HG02970 (cell line): ENCODE measurements around the gene LRRC27.

Experiments used
- ATAC-seq: cut with Tn5 transposase; IDR thresholded peaks from one replicate; pipeline ENCODE4 v1.9.1; 2021; ENCODE audit warnings: mild to moderate bottlenecking, moderate library complexity, moderate number of reproducible peaks; ENCODE audit not compliant: unreplicated experiment, low FRiP score

Gene LRRC27

DNA sequence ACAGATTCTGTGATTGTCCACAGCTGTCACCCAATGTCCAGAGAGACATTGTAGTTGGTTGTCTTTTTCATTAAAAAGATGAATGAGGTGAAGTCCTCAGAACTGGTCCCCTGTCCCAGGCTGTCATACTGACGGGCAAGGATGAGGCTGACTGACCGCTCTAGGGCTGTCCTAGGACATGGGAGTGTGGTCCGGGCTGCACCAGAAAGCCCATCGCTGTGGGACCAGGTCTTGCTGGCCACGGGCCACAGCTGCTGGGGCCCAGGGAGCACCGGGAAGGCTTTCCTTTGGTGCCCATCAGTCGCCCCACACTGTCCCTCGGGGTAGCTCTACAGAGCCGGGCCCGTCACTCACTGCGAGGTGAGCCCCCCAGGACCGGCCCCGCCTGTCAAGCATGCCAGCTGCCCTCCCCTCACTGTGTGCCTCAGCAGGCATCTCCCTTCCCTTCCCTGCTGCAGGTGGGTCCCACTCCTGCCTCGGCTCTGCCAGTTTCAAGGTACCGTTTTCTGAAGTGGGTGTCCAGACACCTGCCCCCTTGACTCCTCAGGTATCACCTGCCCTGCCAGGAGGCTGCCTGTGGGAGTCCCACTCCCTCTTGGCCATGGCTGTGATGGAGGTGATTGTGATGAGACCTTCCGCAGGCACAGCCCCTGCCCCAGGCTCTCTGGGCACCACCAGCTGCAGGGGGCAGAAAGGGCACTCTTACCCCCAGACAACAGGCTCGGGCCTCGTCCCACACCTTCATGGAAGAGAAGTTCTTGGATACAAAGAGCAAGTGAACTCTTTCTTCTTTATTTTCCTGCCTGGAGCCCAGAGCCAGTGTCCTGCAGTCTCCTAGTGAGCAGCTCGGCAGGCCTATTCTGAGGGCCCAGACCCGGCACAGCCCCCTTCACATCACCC, 21.7 kb downstream of the LRRC27 start:
- ATAC-seq: no peak

DNA sequence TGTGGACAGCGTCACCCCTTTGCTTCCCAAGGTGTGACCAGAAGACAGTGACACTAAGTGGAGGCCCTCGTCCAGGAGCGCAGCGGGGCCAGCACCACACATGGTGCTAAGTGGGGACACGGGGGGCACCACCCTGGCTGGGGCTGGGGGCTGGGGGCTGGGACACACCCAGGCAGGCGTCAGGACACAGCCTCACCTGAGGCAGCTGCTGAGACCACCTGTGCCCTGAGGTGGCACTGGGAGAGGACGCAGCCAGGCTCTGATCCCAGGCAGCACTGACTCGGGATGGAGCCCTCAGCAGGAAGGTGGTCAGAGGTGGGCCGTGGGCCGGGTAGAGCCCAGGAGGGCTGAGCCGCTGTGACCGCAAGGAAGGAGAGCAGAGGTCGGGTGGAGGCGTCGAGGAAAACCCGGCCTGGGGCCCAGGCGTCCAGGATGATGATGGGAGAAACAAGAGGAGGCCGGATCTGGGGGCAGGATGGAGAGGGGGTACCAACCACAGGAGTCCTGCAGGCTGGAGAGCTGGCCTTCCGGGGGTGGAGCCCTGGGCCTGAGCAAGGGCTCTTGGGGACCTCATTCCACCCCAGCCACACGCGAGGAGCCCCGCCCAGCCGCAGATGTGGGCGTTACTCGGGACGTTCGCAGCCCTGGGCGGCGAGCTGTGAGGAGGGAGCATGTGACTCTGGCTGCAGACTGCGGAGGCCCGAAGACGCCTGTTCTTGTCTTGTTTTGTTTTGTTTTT, 22.5 kb downstream of the LRRC27 start:
- no peak for ATAC-seq

DNA sequence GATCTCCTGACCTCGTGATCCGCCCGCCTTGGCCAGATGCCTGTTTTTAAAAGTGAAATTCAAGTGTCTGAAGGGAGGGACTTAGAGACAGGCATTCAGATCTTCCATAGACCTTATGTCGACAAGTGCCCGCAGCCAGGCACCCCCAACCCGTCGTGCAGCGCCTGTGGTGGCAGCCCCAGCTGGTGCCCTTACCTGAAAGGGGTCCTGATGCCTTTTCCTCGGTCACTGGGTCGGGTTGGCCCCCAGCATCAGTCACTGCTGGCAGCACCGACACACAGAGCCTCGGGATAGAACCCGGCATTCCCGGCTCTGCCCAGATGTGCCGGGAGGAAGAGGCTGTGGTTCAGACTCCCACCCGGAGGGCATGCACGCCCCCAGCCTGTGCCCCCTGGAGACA, 23.3 kb downstream of the LRRC27 start:
- ATAC-seq: no peak

DNA sequence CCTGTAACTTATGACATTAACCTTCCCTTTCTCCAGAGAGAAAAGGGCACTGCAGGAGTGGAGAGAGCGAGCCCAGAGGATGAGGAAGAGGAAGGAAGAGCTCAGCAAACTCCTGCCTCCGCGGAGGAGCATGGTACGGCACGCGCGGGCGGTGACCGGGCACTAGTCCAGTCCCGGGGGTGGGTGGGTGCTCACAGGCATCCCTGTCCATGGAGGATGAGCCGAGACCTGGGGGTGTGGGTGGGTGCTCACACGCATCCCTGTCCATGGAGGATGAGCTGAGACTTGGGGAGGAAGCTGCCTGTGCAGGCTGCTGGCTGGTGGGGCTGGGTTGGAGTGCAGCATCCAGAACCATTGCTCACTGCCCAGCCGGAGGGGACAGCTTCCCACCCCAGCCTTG, 23.8 kb downstream of the LRRC27 start:
- no peak for ATAC-seq

DNA sequence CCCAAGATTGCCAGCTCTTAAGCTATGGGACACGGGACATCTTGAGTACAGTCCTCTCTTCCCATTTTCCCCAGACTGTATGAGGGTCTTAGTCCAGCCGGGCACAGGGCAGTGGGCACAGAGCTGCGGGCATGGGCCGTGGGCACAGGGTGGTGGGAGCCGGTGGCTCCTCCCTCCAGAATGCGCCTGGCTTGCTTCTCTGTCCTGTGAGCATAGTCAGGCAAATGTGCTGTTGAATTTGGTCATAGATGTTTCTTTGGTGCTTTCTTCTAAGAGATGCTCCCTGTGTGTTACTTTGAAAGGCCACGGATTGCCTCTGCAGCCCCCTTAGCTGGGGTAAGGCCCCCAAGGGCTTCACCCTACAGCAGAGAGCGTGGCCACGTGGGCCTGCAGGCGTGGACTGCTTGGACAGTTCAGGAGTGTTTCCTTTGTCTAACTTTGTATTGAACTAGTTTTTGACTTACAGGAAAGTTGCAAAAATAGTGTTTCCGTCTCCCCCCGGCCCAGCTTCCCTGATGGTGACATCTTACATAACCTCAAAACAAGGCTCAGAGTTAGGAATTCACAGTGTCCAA, 24.7 kb downstream of the LRRC27 start:
- no peak for ATAC-seq

DNA sequence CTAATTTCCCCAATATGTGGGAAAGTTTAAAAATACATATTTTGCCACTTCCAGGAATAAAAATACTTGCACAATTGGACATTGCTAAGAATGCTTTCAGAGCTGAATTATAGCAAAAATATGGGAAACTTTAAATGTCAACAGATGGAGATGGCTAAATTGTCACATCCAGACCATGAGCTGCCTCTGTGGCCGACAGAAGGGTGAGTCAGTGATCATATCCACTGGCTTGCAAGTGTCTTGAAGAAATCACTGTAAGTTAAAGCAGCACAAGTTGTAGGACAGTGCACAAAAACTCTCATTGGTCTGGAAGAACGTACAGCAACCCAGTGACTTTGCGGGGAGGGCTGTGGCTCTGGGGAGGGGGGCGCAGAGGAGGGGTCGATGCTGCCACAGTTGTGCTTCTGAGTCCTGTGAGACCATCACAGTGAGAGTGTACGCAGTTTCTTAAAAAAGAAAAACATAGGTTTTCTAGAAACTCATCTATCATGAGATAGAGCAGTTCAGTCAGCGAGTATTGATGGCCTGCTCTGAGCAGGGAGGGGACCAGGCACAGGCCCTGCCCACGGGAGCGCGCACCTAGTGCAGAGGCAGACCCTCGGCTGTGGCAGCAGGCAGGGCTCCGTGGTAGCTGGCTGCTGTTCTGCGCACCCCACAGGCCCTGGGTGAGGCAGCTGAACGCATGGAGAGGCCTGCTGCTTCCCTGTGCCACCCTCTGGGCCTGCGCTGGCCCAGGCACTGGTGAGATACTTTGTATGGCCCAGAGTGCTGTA, 25.5 kb downstream of the LRRC27 start:
- no peak for ATAC-seq

DNA sequence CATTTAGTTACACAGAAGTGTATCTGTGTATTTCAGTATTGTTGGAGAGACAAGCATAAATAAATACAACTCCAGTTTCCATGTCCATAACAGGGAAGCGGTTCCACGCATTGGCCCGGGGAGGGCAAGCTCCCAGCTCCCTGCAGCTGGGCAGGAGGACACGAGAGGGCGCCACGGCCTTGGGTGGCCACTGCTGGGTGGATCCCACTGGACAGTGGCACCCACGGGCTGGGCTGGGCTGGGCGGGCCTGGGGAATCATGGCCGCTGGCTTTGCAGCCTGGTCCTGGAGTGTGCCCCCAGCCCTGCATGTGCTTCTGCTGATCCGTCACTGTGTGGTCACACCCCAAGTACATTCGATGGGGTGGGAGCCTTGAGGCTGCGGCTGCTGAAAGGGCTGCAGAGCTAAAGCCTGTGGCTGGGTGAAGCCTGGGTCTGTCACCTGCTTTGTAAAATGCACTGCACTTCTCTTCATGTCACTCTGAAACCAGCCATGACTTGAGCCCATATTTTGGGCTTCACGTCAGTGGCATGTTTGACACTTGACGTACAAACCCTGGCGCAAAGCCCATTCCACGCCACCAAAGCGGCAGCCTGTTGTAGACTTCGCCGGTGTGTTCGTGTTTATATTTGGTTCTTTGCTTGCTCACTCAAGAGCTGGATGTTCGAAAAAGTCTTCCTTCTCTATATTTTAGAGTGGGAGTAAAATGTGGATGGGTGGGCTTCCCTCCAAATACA, 27.5 kb downstream of the LRRC27 start:
- ATAC-seq: no peak

DNA sequence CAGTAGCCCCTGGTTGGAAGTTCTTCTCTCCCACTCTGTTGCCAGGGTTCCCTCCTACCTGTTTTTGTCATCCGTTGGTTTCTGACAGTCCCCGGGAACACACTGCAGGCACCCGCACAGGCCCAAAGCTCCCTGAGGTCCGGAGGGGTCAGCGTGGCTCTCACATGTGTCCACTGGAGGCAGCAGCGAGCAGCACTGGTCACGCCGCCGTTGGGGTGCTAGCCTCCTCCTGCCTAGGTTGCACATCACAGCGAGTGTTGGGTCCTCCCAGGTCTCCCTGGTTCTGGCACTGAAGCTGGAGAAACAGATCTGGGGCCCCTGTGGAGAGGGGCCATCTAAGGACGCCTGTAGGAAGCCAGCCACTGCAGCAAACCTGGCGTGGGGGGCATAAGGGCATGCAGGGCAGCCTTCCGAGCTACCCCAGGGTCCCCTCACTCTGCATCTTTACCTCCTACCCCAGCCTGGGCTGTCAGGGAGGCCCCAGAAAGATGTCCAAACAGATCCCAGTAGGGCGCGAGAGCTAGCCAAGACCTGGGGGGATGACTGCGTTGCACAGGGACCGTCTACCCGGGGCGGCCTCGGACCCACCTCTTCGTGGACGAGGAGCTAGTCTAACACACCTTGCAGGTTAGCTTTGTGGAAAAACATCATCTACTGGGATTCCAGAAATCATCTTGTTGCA, 28.9 kb downstream of the LRRC27 start:
- no peak for ATAC-seq

DNA sequence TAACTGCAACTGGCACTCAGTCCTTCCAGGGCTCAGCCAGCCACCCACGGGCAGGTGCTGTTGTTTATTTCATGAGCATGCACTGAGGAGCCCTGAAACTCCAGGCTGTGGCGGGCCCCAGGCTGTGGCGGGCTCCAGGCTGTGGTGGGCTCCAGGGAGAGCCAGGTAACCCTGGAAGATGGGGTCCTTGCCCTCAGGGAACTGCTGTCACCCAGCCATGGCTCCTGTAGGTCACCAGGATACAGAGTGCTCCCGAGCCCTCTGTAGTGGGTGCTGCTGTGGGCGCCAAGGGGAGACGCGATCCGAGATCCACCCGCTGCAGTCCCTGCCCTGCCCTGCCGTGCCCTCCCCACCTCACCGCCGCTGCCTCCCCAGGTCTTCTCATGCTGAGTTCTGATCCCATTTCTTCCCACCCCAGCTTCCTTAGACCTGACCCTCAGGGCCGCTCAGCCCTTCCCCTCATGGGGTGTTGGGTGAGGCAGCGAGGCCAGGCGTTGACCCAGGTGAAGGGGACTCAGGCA, 29.6 kb downstream of the LRRC27 start:
- ATAC-seq: no peak

DNA sequence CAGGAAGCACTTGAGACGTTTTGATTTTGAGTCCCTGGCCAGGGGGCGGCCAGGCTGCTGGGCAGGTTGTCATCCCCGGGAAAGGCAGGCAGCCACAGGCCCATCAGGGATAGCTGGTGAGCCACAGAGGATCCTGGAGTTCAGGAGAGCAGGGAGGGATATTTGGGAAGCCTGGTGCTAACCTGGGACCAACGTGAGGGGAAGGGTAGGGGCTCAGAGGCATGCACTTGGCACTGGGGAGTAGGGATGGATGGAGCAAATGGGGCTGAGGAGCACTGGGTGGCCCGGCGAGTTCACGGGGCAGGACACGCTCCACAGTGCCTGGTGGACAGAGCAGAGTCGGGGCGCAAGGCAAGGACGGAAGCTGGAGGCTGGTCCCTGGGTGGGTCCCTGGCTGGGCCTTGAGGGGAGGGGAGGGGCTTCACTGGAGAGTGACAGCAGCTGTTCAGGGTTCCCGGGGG, 30.2 kb downstream of the LRRC27 start:
- ATAC-seq: no peak

DNA sequence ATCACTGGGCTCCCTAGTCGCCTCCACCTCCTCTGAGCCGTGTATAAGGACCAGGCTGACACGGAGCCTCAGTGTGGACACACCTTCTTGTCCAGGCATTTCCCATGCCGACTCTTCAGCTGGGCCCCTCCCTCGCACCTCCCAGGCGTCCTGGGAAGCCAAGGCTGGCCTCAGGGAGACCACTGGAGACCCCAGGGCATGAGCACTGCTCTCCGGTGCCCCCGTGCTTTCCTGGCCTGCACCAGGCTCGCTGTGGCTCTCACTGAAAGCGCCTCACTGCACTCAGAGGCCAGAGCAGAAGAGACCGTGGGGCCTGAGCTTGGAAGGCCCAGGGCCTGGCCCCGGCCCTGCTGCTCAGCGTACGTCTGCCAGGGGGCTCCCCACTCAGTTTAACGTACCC, 31.4 kb downstream of the LRRC27 start:
- ATAC-seq: no peak

DNA sequence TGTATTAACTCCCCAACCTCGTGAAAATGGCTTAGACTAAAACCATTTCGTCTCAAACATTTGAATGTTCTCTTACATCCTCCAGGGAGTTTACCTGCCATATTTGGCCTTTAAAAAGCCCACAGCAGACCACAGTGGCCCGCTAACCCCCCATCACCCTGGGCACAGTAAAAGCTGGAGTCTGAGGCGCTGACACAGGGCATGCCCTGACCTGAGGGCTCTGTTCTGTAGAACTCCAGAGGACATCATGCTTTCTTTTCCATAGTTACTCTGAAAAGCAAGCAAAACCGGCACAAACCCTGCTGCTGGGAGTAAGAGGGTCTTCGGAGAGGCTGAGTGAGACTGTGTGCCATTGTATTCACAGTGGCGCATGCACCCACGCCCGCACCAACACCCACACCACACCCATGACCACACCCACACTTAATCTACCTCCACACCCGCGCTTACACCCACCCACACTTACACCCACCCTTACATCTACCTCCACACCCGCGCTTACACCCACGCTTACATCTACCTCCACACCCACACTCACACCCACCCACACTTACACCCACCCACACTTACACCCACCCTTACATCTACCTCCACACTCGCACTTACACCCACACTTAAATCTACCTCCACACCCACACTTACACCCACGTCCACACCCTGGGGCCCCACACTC, 32.1 kb downstream of the LRRC27 start:
- no peak for ATAC-seq

DNA sequence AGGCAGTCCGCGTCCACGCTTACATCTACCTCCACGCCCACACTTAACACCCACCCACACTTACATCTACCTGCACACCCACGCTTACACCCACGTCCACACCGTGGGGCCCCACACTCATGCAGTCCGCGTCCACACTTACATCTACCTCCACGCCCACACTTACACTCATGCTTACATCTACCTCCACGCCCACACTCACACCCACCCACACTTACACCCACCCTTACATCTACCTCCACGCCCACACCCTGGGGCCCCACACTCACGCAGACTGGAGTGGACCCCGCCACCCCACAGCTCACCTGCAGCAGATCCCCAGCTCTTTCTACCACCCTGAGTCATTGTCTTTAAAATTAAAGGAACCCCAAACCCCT, 32.6 kb downstream of the LRRC27 start:
- no peak for ATAC-seq

DNA sequence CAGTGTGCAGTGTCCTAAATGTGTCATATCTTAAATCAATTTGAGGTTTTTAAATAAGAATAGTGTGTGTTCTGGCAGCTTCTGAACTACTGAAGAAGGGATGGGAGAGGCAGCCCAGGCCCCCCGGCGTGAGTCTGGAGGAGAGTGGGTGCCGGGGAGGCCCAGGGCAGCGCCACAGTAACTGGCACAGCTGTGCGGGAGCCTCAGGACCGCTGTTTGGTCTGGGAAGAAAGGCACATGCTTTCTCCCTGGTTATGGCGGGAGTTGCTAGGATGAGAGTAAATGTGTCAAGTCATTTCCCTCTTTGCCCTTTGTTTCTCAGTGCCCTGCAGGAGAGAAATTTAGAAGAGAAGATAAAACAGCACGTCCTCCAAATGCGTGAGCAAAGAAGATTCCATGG, 33.1 kb downstream of the LRRC27 start:
- no peak for ATAC-seq

DNA sequence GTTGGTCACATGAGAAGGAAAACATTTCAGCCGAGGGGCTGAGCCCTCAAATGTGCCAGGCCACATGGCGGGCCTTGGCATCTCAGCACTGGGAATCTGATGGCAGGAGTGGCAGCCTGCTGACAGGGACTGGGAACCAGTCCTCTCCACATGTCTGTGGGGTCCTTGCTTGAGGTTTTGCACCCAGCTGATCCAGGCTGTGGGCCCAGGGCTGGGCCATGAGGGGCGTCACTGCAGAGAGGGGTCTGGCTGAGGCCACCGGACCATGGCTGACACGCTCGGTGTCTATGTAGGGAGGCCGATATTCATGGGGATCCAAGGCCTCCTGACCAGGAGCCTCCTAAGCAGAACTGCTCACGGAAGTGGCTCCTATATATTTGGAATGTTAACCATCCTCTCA, 34.0 kb downstream of the LRRC27 start:
- no peak for ATAC-seq

DNA sequence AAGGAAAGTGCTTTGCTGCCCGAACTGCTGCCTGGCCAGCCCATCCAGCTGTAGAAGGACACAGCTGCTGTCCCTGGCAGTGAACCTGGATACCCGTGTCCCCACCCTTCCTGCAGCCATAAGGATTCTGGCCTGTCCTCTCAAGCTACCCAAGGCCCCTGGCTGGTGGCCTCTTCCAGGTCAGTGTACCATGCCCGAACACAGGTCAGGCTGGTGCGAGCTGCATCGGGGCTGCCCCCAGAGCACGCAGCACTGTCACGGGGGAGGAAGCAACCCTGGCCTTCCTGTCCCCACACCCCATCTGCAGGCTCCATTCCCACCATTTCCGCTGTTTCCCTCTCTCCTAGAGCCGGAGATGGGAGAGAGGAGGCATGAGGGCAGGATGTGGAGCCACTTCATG, 34.5 kb downstream of the LRRC27 start:
- no peak for ATAC-seq

DNA sequence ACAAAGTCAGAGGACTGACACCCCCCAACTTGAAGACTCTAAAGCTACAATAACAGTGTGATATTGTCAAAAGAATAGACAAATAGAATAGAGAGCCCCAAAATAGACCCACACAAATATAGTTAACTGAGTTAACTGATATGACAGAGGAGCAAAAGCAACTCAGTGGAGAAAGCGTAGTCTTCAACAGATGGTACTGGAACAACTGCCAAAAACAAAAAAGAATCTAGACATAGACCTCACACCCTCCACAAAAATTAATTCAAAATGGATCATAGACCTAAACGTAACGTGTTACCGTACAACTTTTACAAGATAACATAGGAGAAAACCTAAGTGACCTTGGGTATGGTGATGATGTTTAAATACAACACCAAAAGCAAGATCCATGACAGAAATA, 36.4 kb downstream of the LRRC27 start:
- no peak for ATAC-seq

DNA sequence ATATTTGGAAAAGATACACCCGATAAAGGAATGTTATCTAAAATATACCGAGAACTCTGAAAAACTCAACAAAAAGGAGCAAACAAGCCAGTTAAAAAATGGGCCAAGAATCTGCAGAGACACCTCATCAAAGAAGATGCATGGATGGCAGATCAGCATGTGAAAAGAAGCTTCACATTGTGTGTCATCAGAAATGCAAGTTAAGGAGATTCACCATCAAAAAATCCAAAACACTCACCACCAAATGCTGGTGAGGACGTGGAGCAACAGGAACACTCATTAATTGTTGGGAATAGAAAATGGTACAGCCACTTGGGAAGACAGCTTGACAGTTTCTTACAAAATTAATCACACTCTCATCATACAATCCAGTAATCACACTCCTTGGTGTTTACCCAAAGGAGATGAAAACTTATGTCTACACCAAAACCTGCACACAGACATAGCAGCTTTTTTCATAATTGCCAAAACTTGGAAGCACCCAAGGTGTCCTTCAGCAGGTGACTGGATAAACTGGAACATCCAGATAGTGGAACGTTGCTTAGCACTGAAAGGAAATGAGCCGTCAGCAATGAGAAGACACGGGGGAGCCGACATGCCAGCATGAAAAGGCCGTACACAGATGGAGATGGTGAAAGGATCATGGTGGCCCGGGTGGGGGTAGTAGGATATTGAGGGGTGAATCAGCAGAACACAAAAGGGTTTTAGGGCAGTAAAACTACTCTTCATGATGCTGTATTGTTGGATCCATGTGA, 37.1 kb downstream of the LRRC27 start:
- no peak for ATAC-seq
